Measurements from ENCODE around the gene ZNF888. TPM values are rescaled to one million over a fixed set of nuclear protein-coding genes. Genes with fewer than 3 reads are reported as not detected.

The ZNF888 gene
- total and polyA plus RNA-seq, 9 of the 15 experiments (the other 6 are each of a cell fraction or from before 2014, with no cell fraction given), result 1.6 to 13.3 (median 9.9) TPM

DNA sequence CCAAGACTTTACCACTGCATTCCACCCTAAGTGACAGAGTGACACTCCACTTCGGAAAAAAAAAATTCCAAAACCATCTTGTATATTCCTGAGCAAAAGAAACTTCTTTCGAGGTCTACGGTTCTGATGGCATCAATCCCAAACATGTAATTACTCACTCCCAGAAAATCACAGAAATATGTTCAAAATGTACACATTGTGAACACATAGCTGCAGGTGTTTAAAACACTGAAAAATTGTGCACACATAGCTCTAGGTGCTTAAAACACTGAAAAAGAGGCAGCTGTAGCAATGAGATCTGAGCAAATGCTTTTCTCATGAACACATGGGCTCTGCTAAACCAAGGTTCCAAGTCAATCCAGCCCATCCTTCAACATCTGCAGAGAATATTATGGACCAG, 51.8 kb downstream of the ZNF888 start:
- no peak overlapping the region for H3K4me3 ChIP-seq
- intact Hi-C loops (cut with micrococcal nuclease), result no loop called here
- H3K9me3 ChIP-seq (replicated peaks; ENCODE audit: control insufficient read depth, insufficient read depth, low read depth, low read length), result no peaks in the 10 kb centered on the region
- no peaks in the 10 kb centered on the region for H3K79me2 ChIP-seq (ENCODE audit: control insufficient read depth, insufficient read depth, low read length)
- no TSS peak for BruUV-seq (replicated peaks)
- H2AFZ ChIP-seq (ENCODE audit: low read depth, low read length), result no peak overlapping the region
- H3K36me3 ChIP-seq (ENCODE audit: control insufficient read depth, insufficient read depth, low read length), result no peaks in the 10 kb centered on the region
- H3K27ac ChIP-seq (ENCODE audit: extremely low read depth, low read depth, low read length), result no peak overlapping the region
- POLR2A ChIA-PET, result no interaction called here
- CTCF ChIA-PET (ENCODE audit: low intra/inter-chr PET ratio), result no interaction called here
- no peak for ATAC-seq
- FAIRE-seq, result no peak
- no peaks in the 10 kb centered on the region for H4K20me1 ChIP-seq (replicated peaks; ENCODE audit: control insufficient read depth, insufficient read depth, low read length)
- in situ Hi-C loops (cut with MboI), result no loop called here
- no peak overlapping the region for H3K4me2 ChIP-seq (ENCODE audit: insufficient read depth, low read length)
- DNase-seq (ENCODE audit: extremely low read depth in 1 of 4, low spot score in 3 of 4), result no peak
- peaks cover 11 to 17% of the 10 kb centered on the region in 2 experiments; a peak in 3 of 5 replicates for H3K4me1 ChIP-seq (replicated peaks in 1 of 2; ENCODE audit: control insufficient read depth in 2 of 2, insufficient read depth in 2 of 2, low read length in 2 of 2)
- H3K9me1 ChIP-seq (ENCODE audit: control insufficient read depth, insufficient read depth, low read length), result no peaks in the 10 kb centered on the region
- H3K9ac ChIP-seq (ENCODE audit: insufficient read depth in 1 of 2, low read depth in 2 of 2, low read length in 2 of 2), result no peak overlapping the region
- no peaks in the 10 kb centered on the region for H3K27me3 ChIP-seq (ENCODE audit: control insufficient read depth in 2 of 2, insufficient read depth in 2 of 2, low read length in 2 of 2)
- 70% methylated on average over 3 of the region's 3 CpGs for WGBS (ENCODE audit: insufficient coverage, low coverage, missing lambda C conversion rate)
- TF ChIP-seq, protein P1, sequence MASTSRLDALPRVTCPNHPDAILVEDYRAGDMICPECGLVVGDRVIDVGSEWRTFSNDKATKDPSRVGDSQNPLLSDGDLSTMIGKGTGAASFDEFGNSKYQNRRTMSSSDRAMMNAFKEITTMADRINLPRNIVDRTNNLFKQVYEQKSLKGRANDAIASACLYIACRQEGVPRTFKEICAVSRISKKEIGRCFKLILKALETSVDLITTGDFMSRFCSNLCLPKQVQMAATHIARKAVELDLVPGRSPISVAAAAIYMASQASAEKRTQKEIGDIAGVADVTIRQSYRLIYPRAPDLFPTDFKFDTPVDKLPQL (IDR thresholded peaks at IDR 0.05; ENCODE audit: extremely low read depth, insufficient read length), result no peak
- TF ChIP-seq ZKSCAN3 (CRISPR knock-in tag; IDR thresholded peaks at IDR 0.05) (no peak), PHF21A (IDR thresholded peaks at IDR 0.05; ENCODE audit: borderline replicate concordance, low read depth) (no peak), MTF1 (CRISPR knock-in tag; IDR thresholded peaks at IDR 0.05; ENCODE audit: borderline replicate concordance) (no peak), SAFB2 (IDR thresholded peaks at IDR 0.05; ENCODE audit: borderline replicate concordance, low read depth, low read length, severe bottlenecking) (no peak), TEAD2 (tag; IDR thresholded peaks at IDR 0.05) (no peak), ETS2 (tag; IDR thresholded peaks at IDR 0.05; ENCODE audit: borderline replicate concordance, poor library complexity, severe bottlenecking) (no peak), ZNF695 (CRISPR knock-in tag; IDR thresholded peaks at IDR 0.05) (no peak)
- TF ChIP-seq, protein P2, sequence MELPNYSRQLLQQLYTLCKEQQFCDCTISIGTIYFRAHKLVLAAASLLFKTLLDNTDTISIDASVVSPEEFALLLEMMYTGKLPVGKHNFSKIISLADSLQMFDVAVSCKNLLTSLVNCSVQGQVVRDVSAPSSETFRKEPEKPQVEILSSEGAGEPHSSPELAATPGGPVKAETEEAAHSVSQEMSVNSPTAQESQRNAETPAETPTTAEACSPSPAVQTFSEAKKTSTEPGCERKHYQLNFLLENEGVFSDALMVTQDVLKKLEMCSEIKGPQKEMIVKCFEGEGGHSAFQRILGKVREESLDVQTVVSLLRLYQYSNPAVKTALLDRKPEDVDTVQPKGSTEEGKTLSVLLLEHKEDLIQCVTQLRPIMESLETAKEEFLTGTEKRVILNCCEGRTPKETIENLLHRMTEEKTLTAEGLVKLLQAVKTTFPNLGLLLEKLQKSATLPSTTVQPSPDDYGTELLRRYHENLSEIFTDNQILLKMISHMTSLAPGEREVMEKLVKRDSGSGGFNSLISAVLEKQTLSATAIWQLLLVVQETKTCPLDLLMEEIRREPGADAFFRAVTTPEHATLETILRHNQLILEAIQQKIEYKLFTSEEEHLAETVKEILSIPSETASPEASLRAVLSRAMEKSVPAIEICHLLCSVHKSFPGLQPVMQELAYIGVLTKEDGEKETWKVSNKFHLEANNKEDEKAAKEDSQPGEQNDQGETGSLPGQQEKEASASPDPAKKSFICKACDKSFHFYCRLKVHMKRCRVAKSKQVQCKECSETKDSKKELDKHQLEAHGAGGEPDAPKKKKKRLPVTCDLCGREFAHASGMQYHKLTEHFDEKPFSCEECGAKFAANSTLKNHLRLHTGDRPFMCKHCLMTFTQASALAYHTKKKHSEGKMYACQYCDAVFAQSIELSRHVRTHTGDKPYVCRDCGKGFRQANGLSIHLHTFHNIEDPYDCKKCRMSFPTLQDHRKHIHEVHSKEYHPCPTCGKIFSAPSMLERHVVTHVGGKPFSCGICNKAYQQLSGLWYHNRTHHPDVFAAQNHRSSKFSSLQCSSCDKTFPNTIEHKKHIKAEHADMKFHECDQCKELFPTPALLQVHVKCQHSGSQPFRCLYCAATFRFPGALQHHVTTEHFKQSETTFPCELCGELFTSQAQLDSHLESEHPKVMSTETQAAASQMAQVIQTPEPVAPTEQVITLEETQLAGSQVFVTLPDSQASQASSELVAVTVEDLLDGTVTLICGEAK (IDR thresholded peaks at IDR 0.05), result no peak
- TF ChIP-seq, protein P2 (CRISPR knock-in tag; IDR thresholded peaks at IDR 0.05), result no peak
- TF ChIP-seq, protein P3, sequence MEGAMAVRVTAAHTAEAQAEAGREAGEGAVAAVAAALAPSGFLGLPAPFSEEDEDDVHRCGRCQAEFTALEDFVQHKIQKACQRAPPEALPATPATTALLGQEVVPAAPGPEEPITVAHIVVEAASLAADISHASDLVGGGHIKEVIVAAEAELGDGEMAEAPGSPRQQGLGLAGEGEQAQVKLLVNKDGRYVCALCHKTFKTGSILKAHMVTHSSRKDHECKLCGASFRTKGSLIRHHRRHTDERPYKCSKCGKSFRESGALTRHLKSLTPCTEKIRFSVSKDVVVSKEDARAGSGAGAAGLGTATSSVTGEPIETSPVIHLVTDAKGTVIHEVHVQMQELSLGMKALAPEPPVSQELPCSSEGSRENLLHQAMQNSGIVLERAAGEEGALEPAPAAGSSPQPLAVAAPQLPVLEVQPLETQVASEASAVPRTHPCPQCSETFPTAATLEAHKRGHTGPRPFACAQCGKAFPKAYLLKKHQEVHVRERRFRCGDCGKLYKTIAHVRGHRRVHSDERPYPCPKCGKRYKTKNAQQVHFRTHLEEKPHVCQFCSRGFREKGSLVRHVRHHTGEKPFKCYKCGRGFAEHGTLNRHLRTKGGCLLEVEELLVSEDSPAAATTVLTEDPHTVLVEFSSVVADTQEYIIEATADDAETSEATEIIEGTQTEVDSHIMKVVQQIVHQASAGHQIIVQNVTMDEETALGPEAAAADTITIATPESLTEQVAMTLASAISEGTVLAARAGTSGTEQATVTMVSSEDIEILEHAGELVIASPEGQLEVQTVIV (CRISPR knock-in tag; IDR thresholded peaks at IDR 0.05; ENCODE audit: borderline replicate concordance), result no peak
